ENCODE measurements around the gene CIDEC.

CIDEC gene

DNA sequence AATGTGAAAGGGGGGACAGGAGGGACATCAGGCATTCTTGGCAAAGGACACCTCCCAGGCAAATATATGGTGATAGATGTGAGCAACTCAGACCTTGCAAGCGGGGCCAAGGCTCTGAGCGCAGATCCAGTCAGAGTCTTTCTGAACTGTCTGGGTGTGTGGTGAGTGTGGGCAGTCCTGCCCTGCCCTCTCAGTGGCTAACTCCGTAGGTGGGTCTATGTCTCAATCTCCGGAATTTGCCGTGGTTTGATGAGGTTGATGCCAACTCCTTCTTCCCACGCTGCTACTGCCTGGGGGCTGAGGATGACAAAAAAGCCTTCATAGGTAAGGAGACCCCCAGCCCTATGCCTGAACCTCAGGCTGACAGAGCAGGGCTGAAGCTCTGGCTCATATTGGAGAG is 62.6 kb downstream of the CIDEC start:
- no peaks in the 10 kb centered on the region for H3K27me3 ChIP-seq (ENCODE audit: control insufficient read depth in 2 of 2, insufficient read depth in 2 of 2, low read length in 2 of 2)
- H3K4me3 ChIP-seq (ENCODE audit: low read length in 2 of 2): no peak overlapping the region
- no peak overlapping the region for H3K27ac ChIP-seq (ENCODE audit: low read depth in 2 of 2, low read length in 2 of 2)
- H3K9ac ChIP-seq (ENCODE audit: low read depth in 1 of 2, low read length in 2 of 2): no peak overlapping the region
- peaks cover 10 to 13% of the 10 kb centered on the region in 2 donors for H3K36me3 ChIP-seq (ENCODE audit: control insufficient read depth in 2 of 2, insufficient read depth in 2 of 2, low read length in 2 of 2)
- no peaks in the 10 kb centered on the region for H3K9me3 ChIP-seq (ENCODE audit: control insufficient read depth in 2 of 2, low read length in 2 of 2)
- H3K4me1 ChIP-seq (ENCODE audit: control insufficient read depth in 2 of 2, insufficient read depth in 2 of 2, low read length in 2 of 2): no peaks in the 10 kb centered on the region

Data from mucosa of rectum (tissue), 2 donors.